Aorta (tissue), 5 donors: ENCODE data around the gene RUNDC1. TPM values are rescaled to one million over a fixed set of nuclear protein-coding genes. Genes with fewer than 3 reads are reported as not detected.
A peak's percentile ranks its signal among the peaks of the same experiment; 100 is the strongest.

Source experiments
- ATAC-seq: fragments of 200-7000 bp; cut with Tn5 transposase; one replicate; pipeline ENCODE4 v1.9.1; 2022; ENCODE audit warnings: moderate library complexity; ENCODE audit not compliant: low FRiP score
- DNase-seq, 2 donors: peaks; one replicate each; pipeline ENCODE4 v3.0.0-alpha.2; 2020
- H3K27ac ChIP-seq, 2 donors: one replicate each; pipeline ENCODE4 v1.5.1; 2013; ENCODE audit warnings: low read length in 2 of 2, mild to moderate bottlenecking in 2 of 2, moderate library complexity in 2 of 2, control low read depth in 1 of 2, inconsistent platforms in 1 of 2, low read depth in 1 of 2
- H3K27me3 ChIP-seq, 2 donors: one replicate each; pipeline ENCODE4 v1.6.1; 2013; ENCODE audit warnings: control low read depth in 1 of 2, low read length in 1 of 2, mild to moderate bottlenecking in 1 of 2, moderate library complexity in 1 of 2; ENCODE audit not compliant: insufficient read depth in 2 of 2, control insufficient read depth in 1 of 2
- H3K36me3 ChIP-seq, 2 donors: one replicate each; pipeline ENCODE4 v1.6.1; 2013; ENCODE audit warnings: control low read depth in 1 of 2, low read length in 1 of 2, mild to moderate bottlenecking in 1 of 2; ENCODE audit not compliant: insufficient read depth in 2 of 2, control insufficient read depth in 1 of 2
- H3K4me1 ChIP-seq, 2 donors: one replicate each; pipeline ENCODE4 v1.6.1; 2013; ENCODE audit warnings: low read length in 2 of 2, control low read depth in 1 of 2, mild to moderate bottlenecking in 1 of 2, moderate library complexity in 1 of 2; ENCODE audit not compliant: insufficient read depth in 2 of 2, control insufficient read depth in 1 of 2
- H3K4me3 ChIP-seq, 2 donors: one replicate each; pipeline ENCODE4 v1.5.1; 2013; ENCODE audit warnings: low read length in 2 of 2, control low read depth in 1 of 2, mild to moderate bottlenecking in 1 of 2
- H3K9me3 ChIP-seq: one replicate; pipeline ENCODE4 v1.6.1; 2013; ENCODE audit warnings: mild to moderate bottlenecking, low read length; ENCODE audit not compliant: control insufficient read depth
- WGBS, 2 donors: extraction: QIAGEN DNeasy Blood & Tissue Kit; methylation state at CpG; one replicate each; pipeline ENCODE4 v1.1.7; 2013; 5-methylcytosine and 5-hydroxymethylcytosine counted together
- intact Hi-C, 2 donors: fragments of 100-400 bp; cut with DNase I; formaldehyde crosslinking; loops; one replicate each; pipeline versions ENCODE4 v1.14.2 to v1.15.0; 2022
- long read RNA-seq, 2 donors: library from polyadenylated mRNA; unstranded; transcript quantifications; one replicate each; pipeline ENCODE4 v2.0.0, GENCODE V29; 2020 to 2021
- polyA plus RNA-seq, 2 donors: library from polyadenylated mRNA; stranded (reverse); fragments of 200-250 nt; gene quantifications; one replicate each; pipeline ENCODE4 v1.2.3, GENCODE V29; 2013
- total RNA-seq, 2 donors: library from RNA; stranded (reverse); fragmentation: NEBNext Ultra II Directional; extraction: Animal tissue kit (Norgen Biotek cat#: 25700); gene quantifications; one replicate each; pipeline ENCODE4 v1.2.1, GENCODE V29; 2021
- donor health status: healthy with polysubstance abuse.
- donor health status: Bipolar disorder and iron deficiency.
- donor health status: DM: no; HTN: no; CAD: no.
- donor health status: DM: no; HTN: no; CAD: no.
- donor health status: DM: yes; HTN: yes; CAD: no.

RUNDC1 gene
- total RNA-seq = 10 to 100 TPM; 10.6 to 16.0 TPM
- polyA plus RNA-seq = 1 to 10 TPM; 2.4 to 7.3 TPM
- long read RNA-seq, donor 1, partial matches to known transcripts = 4 of 19 reads
- long read RNA-seq, donor 1, other reads (novel, unspliced or antisense) = 11 of 19 reads
- long read RNA-seq, donor 2, transcript RUNDC1-201 (5 exons, 3,828 nt) = major isoform, 6 of 12 reads
- long read RNA-seq, donor 2, partial matches to known transcripts = 1 of 12 reads
- long read RNA-seq, donor 2, other reads (novel, unspliced or antisense) = 2 of 12 reads

GRCh38 chr17:42980274-42980765 lies at the start of gene RUNDC1:
Gene RUNDC1 (plus strand): TSS chr17:42980565. CDS start chr17:42980577, 12 bp downstream.
- 0% methylated on average over 29 to 39 of the region's 39 CpGs for WGBS, 2 donors
- intact Hi-C loops = no loop called here
- no peaks in the 10 kb centered on the region for H3K4me1 ChIP-seq

GRCh38 chr17:42937712-42938596 lies 42.4 kb upstream of the RUNDC1 start:
- Histone ChIP-seq H3K4me1 (no peaks in the 10 kb centered on the region), H3K9me3 (no peaks in the 10 kb centered on the region), H3K27me3 (no peaks in the 10 kb centered on the region), H3K36me3 (no peaks in the 10 kb centered on the region), H3K4me3 (no peak overlapping the region), H3K27ac (no peak overlapping the region)
- peak; percentile 66 for ATAC-seq
- intact Hi-C loops = loop anchor here (2.0 to 10.0 kb wide), 2 partner anchors 95 to 213 kb away; no protein-coding TSS in a partner anchor
- peak in 1 of 2 donors; percentile 52 for DNase-seq
- 29 to 30% methylated on average over 9 of the region's 9 CpGs for WGBS, 2 donors

More at GRCh38 chr17:42980274-42980765, at the start of gene RUNDC1:
- H3K27me3 ChIP-seq = no peaks in the 10 kb centered on the region
- peak within 1 kb of the TSS in 1 of 2 donors; percentile 60 for H3K27ac ChIP-seq
- DNase-seq (peak; percentile 95 to 98), ATAC-seq (peak; percentile 96)
- peak within 1 kb of the TSS; percentile 82 to 98 for H3K4me3 ChIP-seq
- no peaks in the 10 kb centered on the region for H3K36me3 ChIP-seq
- no peaks in the 10 kb centered on the region for H3K9me3 ChIP-seq

- Histone ChIP-seq H3K36me3 (no peaks in the 10 kb centered on the region), H3K9me3 (no peaks in the 10 kb centered on the region), H3K4me1 (peaks cover 3% of the 10 kb centered on the region in 2 donors), H3K27ac (peak overlapping the region in 1 of 2 donors; percentile 28), H3K27me3 (no peaks in the 10 kb centered on the region), H3K4me3 (no peak overlapping the region)
- no peak for ATAC-seq
- no peak for DNase-seq
- intact Hi-C loops = no loop called here
- 12 to 17% methylated on average over 3 of the region's 3 CpGs for WGBS, 2 donors
Measured at GRCh38 chr17:42944211-42944610, 36.2 kb upstream of the RUNDC1 start.

GRCh38 chr17:42946812-42947211 lies 33.6 kb upstream of the RUNDC1 start:
- Histone ChIP-seq H3K27me3 (no peaks in the 10 kb centered on the region), H3K36me3 (peaks cover 0 to 8% of the 10 kb centered on the region in 2 donors), H3K9me3 (no peaks in the 10 kb centered on the region), H3K4me1 (peaks cover 3% of the 10 kb centered on the region in 2 donors), H3K4me3 (no peak overlapping the region), H3K27ac (peak overlapping the region; percentile 67 to 77)
- DNase-seq = no peak
- no peak for ATAC-seq
- intact Hi-C loops = no loop called here
- 44 to 45% methylated on average over 1 of the region's 1 CpG for WGBS, 2 donors

GRCh38 chr17:42950044-42950783 lies 30.2 kb upstream of the RUNDC1 start:
- DNase-seq = no peak
- 93 to 97% methylated on average over 13 of the region's 13 CpGs for WGBS, 2 donors
- H3K4me3 ChIP-seq = no peak overlapping the region
- no peaks in the 10 kb centered on the region for H3K9me3 ChIP-seq
- H3K36me3 ChIP-seq = peaks cover 4 to 14% of the 10 kb centered on the region in 2 donors
- peaks cover 0 to 3% of the 10 kb centered on the region in 2 donors for H3K4me1 ChIP-seq
- no peaks in the 10 kb centered on the region for H3K27me3 ChIP-seq
- ATAC-seq = no peak
- intact Hi-C loops = no loop called here
- H3K27ac ChIP-seq = no peak overlapping the region

GRCh38 chr17:42953669-42954068 lies 26.7 kb upstream of the RUNDC1 start:
- H3K27ac ChIP-seq = no peak overlapping the region
- no peaks in the 10 kb centered on the region for H3K4me1 ChIP-seq
- ATAC-seq = no peak
- no peaks in the 10 kb centered on the region for H3K9me3 ChIP-seq
- no peak overlapping the region for H3K4me3 ChIP-seq
- intact Hi-C loops = no loop called here
- H3K36me3 ChIP-seq = peaks cover 4 to 29% of the 10 kb centered on the region in 2 donors
- DNase-seq = no peak
- H3K27me3 ChIP-seq = no peaks in the 10 kb centered on the region
- WGBS, 2 donors = 93 to 98% methylated on average over 1 of the region's 1 CpG

GRCh38 chr17:42964161-42964932 lies 16.0 kb upstream of the RUNDC1 start, which contains the start of gene AARSD1:
Gene AARSD1 (minus strand): TSS chr17:42964454. CDS start chr17:42964440, 14 bp downstream.
- peak; percentile 96 for ATAC-seq
- Histone ChIP-seq H3K4me1 (no peaks in the 10 kb centered on the region), H3K27me3 (no peaks in the 10 kb centered on the region), H3K27ac (peak within 1 kb of the TSS in 1 of 2 donors; percentile 69), H3K36me3 (peaks cover under 1 to 5% of the 10 kb centered on the region in 2 donors), H3K4me3 (peak within 1 kb of the TSS; percentile 13 to 40), H3K9me3 (no peaks in the 10 kb centered on the region)
- intact Hi-C loops = no loop called here
- DNase-seq = peak; percentile 94 to 96
- WGBS, 2 donors = 0 to 2% methylated on average over 43 of the region's 43 CpGs
